ENCODE results near the gene ADGRL1. TPM values are rescaled to one million over a fixed set of nuclear protein-coding genes. Genes with fewer than 3 reads are reported as not detected.
A peak's percentile ranks its signal among the peaks of the same experiment; 100 is the strongest.
"Not testable (repeated sequence)": the region's sequence is repeated elsewhere in the genome, so short reads cannot be mapped to it uniquely, and the experiment has no call there.

The ADGRL1 gene
- total RNA-seq, result 10 to 100 TPM; 12.5 to 14.0 TPM

- peaks cover 28% of the 10 kb centered on the region for H3K4me1 Mint-ChIP-seq
- POLR2A ChIA-PET; H3K36me3 Mint-ChIP-seq (ENCODE audit: low read depth); H3K9me3 Mint-ChIP-seq; DNase-seq; CTCF ChIA-PET: not testable (repeated sequence)
- H3K27me3 Mint-ChIP-seq, result peaks cover 43% of the 10 kb centered on the region
- peak within 1 kb of the TSS; percentile 86 for H3K4me3 Mint-ChIP-seq
- peak within 1 kb of the TSS; percentile 93 for H3K27ac Mint-ChIP-seq
Observed at GRCh38 chr19:14205452-14206287, at the start of gene ADGRL1. Gene ADGRL1, minus strand, starts transcription at chr19:14206169. Its CDS starts 22,567 bp downstream, at chr19:14183602.

- H3K4me3 Mint-ChIP-seq; H3K27me3 Mint-ChIP-seq; H3K36me3 Mint-ChIP-seq (ENCODE audit: low read depth); DNase-seq; H3K4me1 Mint-ChIP-seq; POLR2A ChIA-PET; H3K9me3 Mint-ChIP-seq: not testable (repeated sequence)
- H3K27ac Mint-ChIP-seq, result peak overlapping the region; percentile 25
- CTCF ChIA-PET, result interaction anchor here (0.6 to 0.7 kb wide), 2 partner anchors 216 to 360 kb away, joined by 3 read pairs; no protein-coding TSS in a partner anchor
Observed at GRCh38 chr19:14255316-14255715, 49.3 kb upstream of the ADGRL1 start.

- peaks cover 14% of the 10 kb centered on the region for H3K4me1 Mint-ChIP-seq
- CTCF ChIA-PET; H3K36me3 Mint-ChIP-seq (ENCODE audit: low read depth); H3K27ac Mint-ChIP-seq; POLR2A ChIA-PET; H3K27me3 Mint-ChIP-seq; H3K4me3 Mint-ChIP-seq; H3K9me3 Mint-ChIP-seq: not testable (repeated sequence)
- peak; percentile 19 for DNase-seq
Observed at GRCh38 chr19:14253822-14254599, 48.0 kb upstream of the ADGRL1 start.

GRCh38 chr19:14252136-14252535 is 46.2 kb upstream of the ADGRL1 start:
- H3K27ac Mint-ChIP-seq; H3K9me3 Mint-ChIP-seq; DNase-seq; H3K36me3 Mint-ChIP-seq (ENCODE audit: low read depth); H3K27me3 Mint-ChIP-seq; POLR2A ChIA-PET; H3K4me3 Mint-ChIP-seq: not testable (repeated sequence)
- CTCF ChIA-PET, result interaction anchor here (1.0 kb wide), 1 partner anchor 15 kb away, joined by 4 read pairs; no protein-coding TSS in a partner anchor
- peaks cover 24% of the 10 kb centered on the region for H3K4me1 Mint-ChIP-seq

- Mint-ChIP-seq H3K9me3 (no peaks in the 10 kb centered on the region), H3K27ac (no peak overlapping the region), H3K27me3 (peaks cover 6% of the 10 kb centered on the region), H3K4me1 (peaks cover 20% of the 10 kb centered on the region), H3K4me3 (no peak overlapping the region), H3K36me3 (ENCODE audit: low read depth) (no peaks in the 10 kb centered on the region)
- CTCF ChIA-PET, result no interaction called here
- DNase-seq, result no peak
- POLR2A ChIA-PET, result no interaction called here
Observed at GRCh38 chr19:14250870-14251269, 44.9 kb upstream of the ADGRL1 start.

GRCh38 chr19:14250315-14250714 is 44.3 kb upstream of the ADGRL1 start:
- H3K4me3 Mint-ChIP-seq; H3K9me3 Mint-ChIP-seq; H3K27ac Mint-ChIP-seq; DNase-seq; CTCF ChIA-PET; POLR2A ChIA-PET; H3K27me3 Mint-ChIP-seq; H3K36me3 Mint-ChIP-seq (ENCODE audit: low read depth): not testable (repeated sequence)
- H3K4me1 Mint-ChIP-seq, result peaks cover 20% of the 10 kb centered on the region

GRCh38 chr19:14249891-14250290 is 43.9 kb upstream of the ADGRL1 start:
- H3K4me3 Mint-ChIP-seq; H3K36me3 Mint-ChIP-seq (ENCODE audit: low read depth); H3K27me3 Mint-ChIP-seq; POLR2A ChIA-PET; DNase-seq; CTCF ChIA-PET; H3K9me3 Mint-ChIP-seq: not testable (repeated sequence)
- peaks cover 20% of the 10 kb centered on the region for H3K4me1 Mint-ChIP-seq
- H3K27ac Mint-ChIP-seq, result peak overlapping the region; percentile 9

GRCh38 chr19:14249012-14249754 is 43.2 kb upstream of the ADGRL1 start:
- H3K9me3 Mint-ChIP-seq; DNase-seq; POLR2A ChIA-PET; CTCF ChIA-PET; H3K36me3 Mint-ChIP-seq (ENCODE audit: low read depth); H3K27me3 Mint-ChIP-seq: not testable (repeated sequence)
- peak overlapping the region; percentile 36 for H3K4me3 Mint-ChIP-seq
- peak overlapping the region; percentile 77 for H3K27ac Mint-ChIP-seq
- peaks cover 20% of the 10 kb centered on the region for H3K4me1 Mint-ChIP-seq

- peak overlapping the region; percentile 22 for H3K4me3 Mint-ChIP-seq
- CTCF ChIA-PET, result no interaction called here
- peaks cover 20% of the 10 kb centered on the region for H3K4me1 Mint-ChIP-seq
- POLR2A ChIA-PET, result no interaction called here
- DNase-seq, result peak; percentile 16
- peak overlapping the region; percentile 60 for H3K27ac Mint-ChIP-seq
- no peaks in the 10 kb centered on the region for H3K36me3 Mint-ChIP-seq (ENCODE audit: low read depth)
- H3K27me3 Mint-ChIP-seq, result peaks cover 6% of the 10 kb centered on the region
- no peaks in the 10 kb centered on the region for H3K9me3 Mint-ChIP-seq
Observed at GRCh38 chr19:14248578-14249011, 42.6 kb upstream of the ADGRL1 start.

- H3K9me3 Mint-ChIP-seq; POLR2A ChIA-PET; DNase-seq; H3K27me3 Mint-ChIP-seq; CTCF ChIA-PET; H3K36me3 Mint-ChIP-seq (ENCODE audit: low read depth): not testable (repeated sequence)
- Mint-ChIP-seq H3K4me3 (peak overlapping the region; percentile 50), H3K4me1 (peaks cover 20% of the 10 kb centered on the region), H3K27ac (peak overlapping the region; percentile 84)
Observed at GRCh38 chr19:14247548-14248471, 41.8 kb upstream of the ADGRL1 start.

- H3K9me3 Mint-ChIP-seq; CTCF ChIA-PET; H3K27ac Mint-ChIP-seq; H3K4me3 Mint-ChIP-seq; H3K27me3 Mint-ChIP-seq; POLR2A ChIA-PET; DNase-seq; H3K36me3 Mint-ChIP-seq (ENCODE audit: low read depth): not testable (repeated sequence)
- peaks cover 20% of the 10 kb centered on the region for H3K4me1 Mint-ChIP-seq
Observed at GRCh38 chr19:14247205-14247547, 41.2 kb upstream of the ADGRL1 start.

GRCh38 chr19:14244393-14244792 is 38.4 kb upstream of the ADGRL1 start:
- H3K36me3 Mint-ChIP-seq (ENCODE audit: low read depth); H3K27me3 Mint-ChIP-seq; POLR2A ChIA-PET; CTCF ChIA-PET; H3K4me3 Mint-ChIP-seq; H3K27ac Mint-ChIP-seq; H3K9me3 Mint-ChIP-seq; DNase-seq: not testable (repeated sequence)
- peaks cover 11% of the 10 kb centered on the region for H3K4me1 Mint-ChIP-seq

Measured in activated CD4-positive, alpha-beta T cell treated with anti-CD3 and anti-CD28 coated beads, Interleukin-2, amount 10 ng/mL, durations not matched to agents 7 days and 5 days (primary cell).